A673 (cell line): ENCODE results near the gene LHFPL6. TPM values are rescaled to one million over a fixed set of nuclear protein-coding genes. Genes with fewer than 3 reads are reported as not detected.

Source experiments
- BruUV-seq: library from RNA; stranded (reverse); fragments of 400-500 nt; replicated peaks from 2 replicates; lab custom pipeline; 2021; lab: Mats Ljungman, UMichigan
- CTCF ChIA-PET: fragments of 300-600 bp; sonication (Branson Sonifier 250); formaldehyde crosslinking; loops from one replicate; lab custom pipeline; 2022; ENCODE audit warnings: antibody characterized with exemption; lab: Charles Lee
- POLR2A ChIA-PET: fragments of 300-600 bp; sonication (Branson Sonifier 250); formaldehyde crosslinking; loops from one replicate; lab custom pipeline; 2022; ENCODE audit warnings: antibody characterized with exemption; ENCODE audit not compliant: low non-redundant PET; lab: Charles Lee
- DNase-seq: peaks from one replicate; pipeline ENCODE4 v3.0.0-alpha.2; 2015; ENCODE audit warnings: low spot score
- H3K27ac ChIP-seq: fragments of 200-600 bp; sonication (generic); 2 replicates; pipeline ENCODE4 v1.5.1; 2016; ENCODE audit warnings: mixed run types, low read depth, mild to moderate bottlenecking, mixed read lengths, antibody characterized with exemption, low read length; ENCODE audit not compliant: poor library complexity, severe bottlenecking
- H3K27me3 ChIP-seq: fragments of 200-600 bp; sonication (generic); replicated peaks from 2 replicates; pipeline ENCODE4 v1.6.1; 2017; ENCODE audit warnings: mixed run types, low read depth, mild to moderate bottlenecking, mixed read lengths, antibody characterized with exemption, low read length; ENCODE audit not compliant: insufficient read depth, poor library complexity
- H3K36me3 ChIP-seq: fragments of 200-600 bp; sonication (generic); 2 replicates; pipeline ENCODE4 v1.6.1; 2016; ENCODE audit warnings: mixed run types, mild to moderate bottlenecking, mixed read lengths, antibody characterized with exemption, low read length; ENCODE audit not compliant: insufficient read depth, poor library complexity, severe bottlenecking
- H3K4me1 ChIP-seq: fragments of 200-600 bp; sonication (generic); 2 replicates; pipeline ENCODE4 v1.6.1; 2017; ENCODE audit warnings: mixed run types, mild to moderate bottlenecking, mixed read lengths, antibody characterized with exemption, low read length; ENCODE audit not compliant: insufficient read depth, poor library complexity, severe bottlenecking
- H3K4me3 ChIP-seq: fragments of 200-600 bp; sonication (generic); 2 replicates; pipeline ENCODE4 v1.5.1; 2016; ENCODE audit warnings: low read depth, mixed run types, mild to moderate bottlenecking, mixed read lengths, low read length; ENCODE audit not compliant: poor library complexity, severe bottlenecking
- H3K9me3 ChIP-seq: fragments of 200-600 bp; sonication (generic); 2 replicates; pipeline ENCODE4 v1.6.1; 2016; ENCODE audit warnings: mixed run types, low read depth, mild to moderate bottlenecking, mixed read lengths, antibody characterized with exemption, low read length; ENCODE audit not compliant: poor library complexity, severe bottlenecking
- CTCF ChIP-seq: fragments of 300-800, 200-600 bp; sonication (generic); conservative IDR thresholded peaks from 2 replicates; pipeline ENCODE4 v1.5.1; 2017; ENCODE audit warnings: low read depth, mild to moderate bottlenecking, antibody characterized with exemption, low read length, moderate library complexity, mixed read lengths
- EZH2 ChIP-seq: fragments of 200-600 bp; sonication (generic); IDR thresholded peaks from 2 replicates; pipeline ENCODE4 v1.6.1; 2017; ENCODE audit warnings: borderline replicate concordance, low read depth, mild to moderate bottlenecking, mixed read lengths, antibody characterized with exemption, low read length; ENCODE audit not compliant: poor library complexity, severe bottlenecking
- intact Hi-C: fragments of 100-400 bp; cut with micrococcal nuclease; formaldehyde crosslinking; loops from one replicate; pipeline ENCODE4 v1.10.0; 2022; ENCODE audit not compliant: unreplicated experiment
- total RNA-seq: library from RNA; stranded (reverse); gene quantifications from 2 replicates; pipeline ENCODE4 v1.2.3, GENCODE V29; 2021

The LHFPL6 gene
- total RNA-seq, 1 experiment from 2014 or later, result 63.9 TPM

- ChIA-PET POLR2A (no interaction called here), CTCF (no interaction called here)
- no peak for TF ChIP-seq EZH2
- no peak for TF ChIP-seq CTCF
- peaks cover 7% of the 10 kb centered on the region for H3K4me1 ChIP-seq
- no peak for DNase-seq
- no peaks in the 10 kb centered on the region for H3K36me3 ChIP-seq
- no peaks in the 10 kb centered on the region for H3K9me3 ChIP-seq
- no peaks in the 10 kb centered on the region for H3K27me3 ChIP-seq
- no peak overlapping the region for H3K27ac ChIP-seq
- H3K4me3 ChIP-seq, result no peak overlapping the region
- intact Hi-C loops, result no loop called here
- no TSS peak for BruUV-seq
Observed at GRCh38 chr13:39330504-39330903, 272.5 kb downstream of the LHFPL6 start.

GRCh38 chr13:39329182-39329639 lies 273.8 kb downstream of the LHFPL6 start:
- Histone ChIP-seq H3K27ac (no peak overlapping the region), H3K4me1 (peaks cover 7% of the 10 kb centered on the region), H3K27me3 (no peaks in the 10 kb centered on the region), H3K9me3 (no peaks in the 10 kb centered on the region), H3K36me3 (no peaks in the 10 kb centered on the region), H3K4me3 (no peak overlapping the region)
- ChIA-PET POLR2A (no interaction called here), CTCF (no interaction called here)
- no peak for TF ChIP-seq CTCF
- TF ChIP-seq EZH2, result no peak
- no peak for DNase-seq
- BruUV-seq, result no TSS peak
- intact Hi-C loops, result no loop called here

- no peaks in the 10 kb centered on the region for H3K27me3 ChIP-seq
- H3K36me3 ChIP-seq, result no peaks in the 10 kb centered on the region
- BruUV-seq, result no TSS peak
- intact Hi-C loops, result no loop called here
- H3K4me3 ChIP-seq, result no peak overlapping the region
- ChIA-PET CTCF (no interaction called here), POLR2A (no interaction called here)
- peaks cover 15% of the 10 kb centered on the region for H3K4me1 ChIP-seq
- no peak overlapping the region for H3K27ac ChIP-seq
- no peak for DNase-seq
- H3K9me3 ChIP-seq, result no peaks in the 10 kb centered on the region
- TF ChIP-seq EZH2, result no peak
- TF ChIP-seq CTCF, result no peak
Observed at GRCh38 chr13:39327172-39327479, 275.9 kb downstream of the LHFPL6 start.
